Vagina (tissue), 2 donors: ENCODE measurements around the gene ACOT13.

ENCODE experiments used
- CTCF ChIP-seq, 3 experiments: fragments of 450-650 bp in 2 of 3; fragments of 200-600 bp in 1 of 3; sonication (generic) in 1 of 3; IDR thresholded peaks; one replicate each; pipeline ENCODE4 v1.5.1; 2017 to 2019; ENCODE audit warnings: antibody characterized with exemption in 3 of 3, mild to moderate bottlenecking in 2 of 3, moderate library complexity in 2 of 3
- POLR2A ChIP-seq, 2 donors: fragments of 450-650 bp; IDR thresholded peaks; one replicate each; pipeline ENCODE4 v1.6.1; 2017; ENCODE audit warnings: antibody characterized with exemption in 2 of 2, mild to moderate bottlenecking in 2 of 2, moderate library complexity in 2 of 2

GRCh38 chr6:24642061-24642460, 24.8 kb upstream of the ACOT13 start:
- TF ChIP-seq CTCF (IDR thresholded peaks at IDR 0.05) (no peak), POLR2A (IDR thresholded peaks at IDR 0.05) (no peak)
